HG02852 (cell line): ENCODE results near the gene EFHD1.
"Not testable (repeated sequence)": the region's sequence is repeated elsewhere in the genome, so short reads cannot be mapped to it uniquely, and the experiment has no call there.

Experiments used
- ATAC-seq: cut with Tn5 transposase; IDR thresholded peaks from one replicate; pipeline ENCODE4 v1.9.1; 2021; ENCODE audit warnings: mild to moderate bottlenecking, moderate library complexity; ENCODE audit not compliant: unreplicated experiment

EFHD1 gene

DNA sequence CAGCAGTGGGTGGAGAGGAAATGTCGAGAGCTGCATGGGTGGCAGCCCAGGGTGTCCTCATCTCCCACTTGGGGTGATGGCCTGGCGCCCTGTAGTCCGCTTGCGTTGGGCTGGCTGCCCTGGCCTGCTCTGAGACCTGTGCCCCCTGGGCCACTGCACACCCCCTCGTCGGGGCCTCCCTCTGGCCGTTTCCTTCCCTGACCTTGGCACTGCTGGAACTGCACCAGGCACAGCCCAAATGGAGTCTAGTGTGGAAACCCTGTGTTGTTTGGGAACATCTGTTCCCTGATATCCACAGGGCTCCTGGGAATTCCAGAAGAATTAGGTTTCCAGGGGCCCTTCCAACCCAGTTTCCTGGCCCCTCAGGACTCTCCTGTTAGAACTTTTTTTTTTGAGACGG, 13.9 kb downstream of the EFHD1 start:
- no peak for ATAC-seq

DNA sequence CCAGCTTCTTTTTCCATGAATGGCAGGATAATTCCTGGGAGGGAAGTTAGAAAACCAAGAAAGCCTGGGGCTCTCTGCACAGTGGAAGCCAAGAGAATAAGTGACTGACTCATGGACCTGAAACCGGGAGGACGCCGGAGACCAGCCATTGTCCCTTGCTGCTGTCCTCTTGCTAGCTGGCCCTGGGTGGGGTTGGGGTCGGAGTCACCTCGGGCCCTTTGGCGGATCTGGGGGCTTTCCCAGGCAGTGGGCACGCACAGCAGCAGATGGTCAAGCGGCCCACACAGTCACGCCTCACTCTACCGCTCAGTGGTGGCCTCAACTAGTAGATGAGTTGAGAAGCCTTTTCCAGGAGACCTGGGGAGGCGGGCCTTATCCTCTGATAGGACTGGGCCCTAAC, 15.6 kb downstream of the EFHD1 start:
- ATAC-seq, result no peak

DNA sequence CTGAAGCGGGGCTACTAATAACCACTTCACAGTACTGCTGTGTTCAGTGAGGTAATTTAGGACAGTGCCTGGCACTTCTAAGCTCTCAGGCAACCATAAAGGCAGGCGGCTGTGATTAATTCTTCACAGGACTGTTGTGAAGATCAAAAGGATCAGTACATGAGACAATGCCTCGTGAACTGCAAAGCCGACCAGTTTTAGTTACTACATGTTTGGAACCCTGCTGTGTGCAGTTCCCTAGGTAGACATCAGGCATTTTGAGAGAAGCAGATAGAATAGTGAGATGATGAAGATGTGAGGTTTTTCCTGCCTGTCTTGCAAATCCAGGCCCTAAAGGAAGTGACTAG, 19.1 kb downstream of the EFHD1 start:
- ATAC-seq, result no peak

DNA sequence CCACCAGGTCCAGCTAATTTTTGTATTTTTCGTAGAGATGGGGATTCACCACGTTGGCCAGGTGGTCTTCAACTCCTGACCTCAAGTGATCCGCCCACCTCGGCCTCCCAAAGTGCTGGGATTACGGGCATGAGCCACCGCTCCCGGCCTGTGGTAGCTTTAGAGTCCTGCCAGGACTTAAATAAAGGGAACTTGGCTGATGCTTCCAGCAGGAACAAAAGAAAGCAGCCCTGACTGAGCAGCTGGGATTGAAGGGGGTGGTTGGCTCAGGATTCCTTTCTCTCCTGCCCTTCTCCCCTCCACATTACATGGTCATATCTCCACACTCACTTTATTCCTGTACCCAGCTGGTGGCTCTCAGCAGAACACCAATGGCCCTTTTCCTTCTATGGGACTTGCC, 20.0 kb downstream of the EFHD1 start:
- ATAC-seq, result no peak

DNA sequence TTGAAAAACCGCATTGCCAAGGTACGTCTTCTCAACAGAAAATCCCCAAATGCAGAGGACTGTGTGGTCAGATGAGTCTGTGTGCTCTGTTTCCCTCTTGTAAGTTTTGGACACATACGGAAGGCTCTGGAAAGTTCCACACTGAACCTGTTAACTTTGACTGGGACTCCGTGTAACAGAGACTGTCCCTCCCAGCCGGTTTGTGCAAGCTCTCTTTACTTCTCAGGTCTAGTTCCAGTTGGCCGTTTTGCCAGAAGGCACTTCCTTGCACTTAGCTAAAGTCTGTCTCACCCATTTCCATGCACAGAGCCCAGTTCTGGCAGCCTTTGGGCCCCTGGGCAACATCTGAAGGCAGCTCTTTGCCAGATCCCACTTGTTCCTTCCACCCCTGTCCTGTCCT, 22.0 kb downstream of the EFHD1 start:
- ATAC-seq, result no peak

DNA sequence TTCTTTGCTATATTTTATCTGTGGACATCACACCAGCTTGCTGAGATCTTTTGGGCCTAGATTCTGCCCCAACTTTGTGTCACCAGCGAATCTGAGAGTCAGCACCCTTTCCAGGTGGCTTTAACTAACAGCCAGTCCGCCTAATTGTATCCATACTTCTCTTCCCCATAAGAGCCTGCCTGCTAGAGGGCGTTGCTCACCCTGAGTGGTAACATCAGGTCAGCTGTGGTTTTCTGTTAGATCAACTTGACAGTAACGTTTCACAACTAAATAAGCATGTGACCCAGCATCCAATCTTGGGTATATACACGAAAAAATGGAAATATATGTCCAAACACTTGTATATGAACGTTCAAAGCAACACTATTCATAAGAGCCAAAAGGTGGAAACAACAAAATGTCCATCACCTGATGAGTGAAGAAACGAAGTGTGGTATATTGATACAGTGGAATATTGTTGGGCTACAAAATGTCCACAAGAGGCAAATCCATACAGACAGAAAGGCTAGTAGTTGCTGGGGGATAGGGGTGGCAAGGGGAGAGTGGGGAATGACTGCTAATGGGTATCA, 24.9 kb downstream of the EFHD1 start:
- no peak for ATAC-seq

DNA sequence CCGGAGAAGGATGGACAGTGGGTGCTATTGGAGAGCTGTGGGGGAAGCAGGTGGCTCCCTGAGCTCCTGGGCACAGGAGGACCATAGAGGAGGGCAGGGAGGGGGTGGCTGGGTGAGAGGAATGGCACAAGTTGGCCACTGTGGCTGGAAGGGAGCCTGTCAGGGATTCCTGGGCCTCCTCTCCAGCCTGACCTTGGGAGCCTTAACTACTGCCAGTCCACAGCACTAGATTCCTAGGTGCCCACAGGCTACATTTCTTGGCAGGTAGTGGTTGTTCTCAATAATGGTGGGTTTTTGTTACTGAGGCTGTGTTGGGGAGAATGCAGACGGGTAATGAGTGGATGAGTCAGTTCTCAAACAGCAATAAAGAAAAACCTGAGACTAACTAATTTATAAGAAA, 26.0 kb downstream of the EFHD1 start:
- ATAC-seq, result no peak

DNA sequence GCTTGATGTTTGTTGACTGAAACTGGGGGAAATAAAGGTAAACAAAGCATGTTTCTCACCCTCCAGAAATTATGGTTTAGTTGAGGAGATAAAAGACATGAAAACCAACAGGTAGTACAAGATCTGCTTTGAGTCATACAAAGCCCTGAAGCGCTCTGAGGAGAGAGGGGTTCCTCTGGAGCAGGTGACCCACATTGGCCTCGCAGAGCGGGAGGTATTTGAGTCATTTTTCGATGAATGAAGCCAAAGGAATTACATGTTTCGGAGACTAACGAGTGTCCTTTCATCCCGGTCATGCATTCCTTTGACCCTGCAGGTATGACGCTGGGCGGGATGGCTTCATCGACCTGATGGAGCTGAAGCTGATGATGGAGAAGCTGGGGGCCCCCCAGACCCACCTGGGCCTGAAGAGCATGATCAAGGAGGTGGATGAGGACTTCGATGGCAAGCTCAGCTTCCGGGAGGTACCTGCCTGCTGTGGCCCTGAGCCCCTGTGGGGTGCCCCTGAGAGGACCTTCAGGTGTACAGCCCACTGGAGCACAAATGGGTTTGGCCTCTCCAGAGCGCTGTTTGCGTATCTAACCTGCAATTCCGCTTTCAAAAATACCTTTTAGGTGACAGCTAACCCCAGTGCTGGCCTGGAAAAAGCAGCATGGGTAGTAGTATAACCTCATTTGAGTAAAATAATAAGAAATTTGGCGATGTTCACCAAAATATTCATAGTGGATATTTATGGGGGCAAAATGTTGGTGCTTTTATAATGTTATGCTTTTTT, 29.3 kb downstream of the EFHD1 start:
- ATAC-seq, result no peak

DNA sequence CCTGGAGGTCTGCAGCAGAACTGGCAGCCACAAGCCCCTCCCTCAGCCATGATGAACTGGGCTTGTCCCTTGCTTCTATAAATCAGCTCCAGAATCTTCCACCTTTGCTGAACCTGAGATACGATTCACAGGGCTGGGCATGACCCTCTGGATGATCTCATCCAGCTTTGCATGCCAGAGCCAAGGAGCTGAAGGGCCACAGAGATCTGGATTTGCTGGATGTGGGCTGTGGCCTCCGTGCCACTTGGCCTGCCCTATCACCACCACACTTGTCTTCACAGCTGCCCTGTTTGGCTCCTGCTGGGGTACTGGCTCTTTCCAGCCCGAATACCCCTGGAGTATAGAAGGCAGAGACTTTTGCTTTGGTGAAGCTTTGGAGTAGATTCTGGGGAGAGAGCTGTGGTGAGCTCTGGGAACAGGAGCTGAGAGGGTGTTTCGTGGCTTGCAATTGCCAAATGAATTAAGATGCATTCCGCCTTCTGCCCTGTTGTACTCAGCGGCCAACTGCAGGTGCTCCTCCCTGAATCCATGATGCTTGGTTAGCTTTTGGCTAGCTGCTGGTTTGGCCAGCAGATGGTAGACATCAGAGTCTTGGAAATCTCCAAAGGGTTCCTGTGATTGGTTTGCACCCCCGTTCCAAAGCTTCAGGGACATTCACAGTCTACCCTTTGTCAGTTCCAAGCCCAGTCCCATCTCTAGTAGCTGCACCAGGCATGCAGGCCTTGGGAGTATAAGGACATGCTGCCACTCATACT, 32.8 kb downstream of the EFHD1 start:
- ATAC-seq, result no peak

DNA sequence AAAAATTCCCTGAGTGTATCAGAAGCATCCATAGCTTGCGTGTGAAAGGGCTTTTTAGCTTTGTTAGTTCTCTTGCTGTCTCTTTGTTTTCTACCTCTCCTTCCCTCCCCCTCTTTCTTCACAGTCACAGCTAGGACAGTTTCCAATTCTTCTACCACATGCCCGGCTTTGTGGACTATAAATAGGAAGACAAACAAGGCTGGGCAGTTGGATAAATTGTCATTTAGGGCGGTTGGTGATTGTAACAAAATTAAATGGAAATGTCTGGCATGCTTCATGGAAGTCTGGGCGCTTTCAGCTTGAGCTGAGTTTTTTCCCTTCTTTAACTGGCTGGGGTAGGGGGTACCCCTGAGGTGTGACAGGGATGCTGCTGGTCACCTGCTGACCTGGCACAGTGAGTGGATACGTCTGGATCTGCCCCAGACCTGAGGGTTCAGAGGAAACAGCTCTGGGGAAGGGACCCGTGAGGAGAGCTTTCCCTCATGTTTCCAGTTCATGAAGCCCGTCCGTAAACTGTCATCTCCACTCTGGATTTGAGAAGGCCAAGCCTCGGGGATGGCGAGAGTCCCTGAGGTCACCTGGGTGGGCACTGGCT, 34.7 kb downstream of the EFHD1 start:
- ATAC-seq, result no peak

DNA sequence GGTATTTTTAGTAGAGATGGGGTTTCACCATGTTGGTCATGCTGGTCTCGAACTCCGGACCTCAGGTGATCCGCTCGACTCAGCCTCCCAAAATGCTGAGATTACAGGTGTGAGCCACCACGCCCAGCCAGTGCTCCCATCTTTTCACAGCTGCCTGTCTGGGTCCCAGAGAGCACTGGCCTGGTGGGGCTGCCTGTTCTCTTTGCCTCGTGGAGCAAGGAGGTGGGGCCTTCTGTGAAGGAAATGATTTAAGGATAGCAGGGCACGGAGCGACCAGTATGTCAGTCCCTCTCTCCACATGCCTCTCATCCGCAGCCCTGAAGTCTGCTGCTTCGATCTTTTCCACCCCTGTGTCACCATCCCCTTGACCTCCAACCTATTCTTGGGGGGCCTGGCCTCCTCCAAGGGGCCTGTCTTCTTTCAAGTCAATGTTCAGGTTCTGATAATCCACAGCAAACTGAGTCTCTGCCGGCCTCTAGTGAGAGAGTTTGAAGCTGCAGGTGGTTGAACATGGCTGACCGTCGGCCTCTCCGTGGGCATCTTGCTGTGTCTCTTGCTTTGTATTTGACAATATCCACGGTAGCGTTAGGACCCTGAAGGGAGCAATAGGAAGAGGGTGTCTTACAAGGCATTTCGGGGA, 35.5 kb downstream of the EFHD1 start:
- ATAC-seq, result no peak

DNA sequence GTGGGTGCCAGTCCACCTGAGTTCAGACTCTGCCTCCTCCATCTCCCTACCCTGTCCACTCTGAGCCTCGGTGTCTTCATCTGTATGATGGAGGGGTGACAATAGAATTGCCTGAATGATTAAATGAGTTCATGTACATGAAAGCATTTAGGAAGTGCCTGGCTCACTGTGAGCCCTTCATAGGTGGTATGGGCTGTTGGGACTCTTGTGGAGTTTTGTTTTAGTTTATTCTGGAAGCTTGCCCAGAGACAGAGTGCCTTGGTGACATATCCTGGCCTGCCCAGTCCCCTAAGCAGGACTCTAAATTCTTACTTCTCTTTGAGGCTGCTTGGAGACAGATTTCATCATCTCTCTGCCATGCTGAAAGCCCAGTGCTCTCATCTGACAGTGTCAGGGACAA, 39.2 kb downstream of the EFHD1 start:
- no peak for ATAC-seq

DNA sequence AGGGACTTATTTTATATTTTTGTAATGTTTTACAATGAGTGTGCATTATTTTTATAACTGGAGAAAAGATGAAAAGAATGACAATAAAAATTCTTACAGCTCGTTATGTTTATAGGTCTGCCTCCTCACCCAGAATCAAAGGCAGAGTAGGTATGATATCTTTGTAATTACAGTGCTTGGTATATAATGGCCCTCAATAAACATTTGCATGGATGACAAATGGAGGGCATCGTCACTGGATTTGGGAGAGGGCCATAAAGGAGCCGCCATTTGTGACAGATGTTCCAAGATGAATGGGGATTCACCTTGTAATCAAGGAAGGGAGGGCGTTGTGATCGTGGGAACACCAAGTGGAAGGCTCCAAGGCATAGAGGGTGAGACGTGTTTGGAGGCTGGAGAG, 41.1 kb downstream of the EFHD1 start:
- no peak for ATAC-seq

DNA sequence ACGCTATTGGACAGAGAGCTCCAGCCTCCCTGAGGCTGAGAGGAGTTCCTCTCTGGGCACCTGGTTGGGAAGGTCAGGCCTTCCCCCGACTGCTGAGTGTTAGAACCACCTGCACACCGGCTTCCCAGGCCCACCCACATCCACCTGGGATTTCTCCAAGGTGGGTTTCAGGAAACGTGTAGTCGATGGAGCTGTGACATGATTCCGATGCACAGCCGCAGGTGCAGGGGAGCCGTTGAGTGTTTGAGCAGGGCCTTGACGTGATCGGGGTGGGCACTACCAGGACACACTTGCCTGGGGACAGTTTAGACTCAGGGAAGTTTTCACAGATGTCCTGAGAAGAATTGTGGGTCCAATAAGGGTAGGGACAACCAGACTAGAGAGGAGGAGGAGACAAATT, 42.0 kb downstream of the EFHD1 start:
- ATAC-seq, result no peak

DNA sequence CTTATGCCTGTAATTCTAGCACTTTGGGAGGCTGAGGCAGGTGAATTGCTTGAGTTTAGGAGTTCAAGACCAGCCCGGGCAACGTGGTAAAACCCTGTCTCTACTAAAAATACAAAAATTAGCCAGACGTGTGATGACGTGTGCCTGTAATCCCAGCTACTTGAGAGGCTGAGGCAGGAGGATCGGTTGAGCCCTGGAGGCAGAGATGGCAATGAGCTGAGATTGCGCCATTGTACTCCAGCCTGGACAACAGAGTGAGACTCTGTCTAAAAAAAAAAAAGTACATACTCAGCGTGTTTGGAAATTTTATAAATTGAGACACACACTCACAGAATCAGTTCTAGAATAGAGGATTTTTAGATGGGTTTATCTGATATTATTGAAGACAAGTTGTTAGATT, 46.6 kb downstream of the EFHD1 start:
- no peak for ATAC-seq

DNA sequence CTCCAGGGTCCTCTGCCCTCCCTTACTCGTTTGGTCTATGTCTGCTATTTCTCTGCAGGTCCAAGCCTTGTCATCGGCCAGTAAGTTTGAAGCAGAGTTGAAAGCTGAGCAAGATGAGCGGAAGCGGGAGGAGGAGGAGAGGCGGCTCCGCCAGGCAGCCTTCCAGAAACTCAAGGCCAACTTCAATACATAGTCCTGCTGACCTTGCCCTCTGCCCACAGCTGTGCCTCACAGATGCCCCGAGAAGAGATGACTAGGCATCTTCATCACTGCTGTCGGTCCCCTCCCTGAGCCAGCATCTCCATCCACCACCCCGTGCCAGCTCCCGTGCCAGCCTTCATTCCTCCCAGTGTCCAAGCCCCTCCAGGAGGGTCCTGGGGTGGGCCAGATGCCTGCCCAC, 48.1 kb downstream of the EFHD1 start:
- ATAC-seq, result no peak

DNA sequence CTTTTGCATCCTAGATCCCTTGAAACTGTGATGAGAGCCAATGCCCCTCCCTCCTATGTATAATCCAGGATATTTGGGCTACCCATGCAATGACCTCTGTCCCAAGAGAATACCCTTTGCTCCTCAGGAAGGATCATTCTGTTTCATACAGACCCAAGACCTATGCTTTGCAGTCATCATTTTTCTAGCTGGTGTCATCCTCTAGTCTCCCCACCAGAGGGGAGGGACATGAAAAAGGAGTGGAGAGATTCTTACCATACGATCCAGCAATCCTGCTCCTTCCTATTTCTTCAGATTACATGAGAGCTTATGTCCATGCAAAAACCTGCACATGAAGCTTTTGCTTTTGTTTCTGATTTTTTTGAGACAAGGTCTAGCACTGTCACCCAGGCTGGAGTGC, 50.0 kb downstream of the EFHD1 start:
- ATAC-seq, result no peak

DNA sequence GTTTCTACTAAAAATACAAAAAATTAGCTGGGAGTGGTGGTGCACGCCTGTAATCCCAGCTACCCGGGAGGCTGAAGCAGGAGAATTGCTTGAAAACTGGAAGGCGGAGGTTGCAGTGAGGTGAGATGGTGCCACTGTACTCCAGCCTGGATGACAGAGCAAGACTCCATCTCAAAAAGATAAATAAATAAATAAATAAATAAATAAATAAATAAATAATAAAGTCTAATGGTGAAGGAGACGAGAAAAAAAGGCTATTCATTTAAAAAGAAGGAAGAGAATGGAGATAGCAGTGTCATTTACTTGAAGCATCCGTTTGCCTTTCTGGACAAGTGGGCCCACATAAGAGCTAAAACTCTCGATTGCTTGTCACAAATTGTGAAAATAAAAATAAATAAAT, 52.0 kb downstream of the EFHD1 start:
- ATAC-seq, result not testable (repeated sequence)

DNA sequence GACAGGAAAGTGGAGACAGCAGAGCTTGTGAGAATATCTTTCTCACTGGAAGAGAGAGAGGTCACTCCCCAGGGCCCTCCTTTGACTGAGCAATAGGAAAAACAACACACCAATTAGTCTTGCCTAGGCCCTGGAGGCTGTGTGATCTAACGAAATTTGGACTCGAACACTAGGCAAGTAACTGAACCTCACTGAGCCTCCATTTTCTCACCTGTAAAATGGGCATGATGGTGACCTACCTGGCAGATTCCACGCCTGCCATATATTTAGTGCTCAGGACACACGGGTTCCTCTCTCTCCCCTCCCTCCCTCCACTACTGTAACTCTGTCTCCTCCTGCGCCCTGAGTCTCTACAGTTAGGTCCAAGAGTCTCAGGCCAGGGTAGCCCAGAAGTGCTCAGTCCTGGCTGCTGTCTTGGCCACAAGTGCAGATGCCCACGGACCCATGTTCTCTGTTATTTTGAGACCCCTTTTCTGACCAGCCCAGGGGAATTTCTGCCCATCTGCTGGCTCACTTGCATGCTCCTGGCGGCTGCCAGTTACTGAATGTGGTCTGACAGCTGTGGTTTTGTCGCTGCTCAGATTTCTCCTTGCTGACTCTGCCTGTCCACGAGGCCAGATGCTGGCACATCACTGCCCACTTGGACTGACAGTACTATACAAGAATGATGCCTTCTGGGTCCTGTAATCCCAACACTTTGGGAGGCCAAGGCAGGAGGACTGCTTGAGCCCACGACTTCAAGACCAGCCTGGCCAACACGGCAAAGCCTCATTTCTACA, 54.2 kb downstream of the EFHD1 start:
- no peak for ATAC-seq

DNA sequence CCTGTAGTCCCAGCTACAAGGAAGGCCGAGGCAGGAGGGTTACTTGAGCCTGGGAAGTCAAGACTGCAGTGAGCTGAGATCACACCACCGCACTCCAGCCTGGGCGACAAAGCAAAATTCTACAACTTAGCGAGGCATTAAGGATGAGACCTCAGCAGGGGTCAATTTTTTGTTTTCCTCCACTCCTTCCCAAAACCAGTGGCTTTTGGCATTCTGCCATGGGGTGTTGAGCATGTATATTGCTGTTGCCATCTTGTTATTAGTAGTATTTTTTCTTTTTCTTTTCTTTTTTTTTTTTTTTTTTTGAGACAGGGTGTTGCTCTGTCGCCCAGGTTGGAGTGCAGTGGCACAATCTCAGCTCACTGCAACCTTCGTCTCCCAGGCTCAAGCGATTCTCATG, 54.8 kb downstream of the EFHD1 start:
- no peak for ATAC-seq
